Liver (tissue), 9 donors: ENCODE measurements around the gene TNFRSF12A. TPM values are rescaled to one million over a fixed set of nuclear protein-coding genes. Genes with fewer than 3 reads are reported as not detected.

Source experiments
- DNase-seq: peaks from one replicate; pipeline ENCODE4 v3.0.0-alpha.2; 2017; ENCODE audit warnings: low spot score
- H3K27ac ChIP-seq, 2 donors: one replicate each; pipeline ENCODE4 v1.7.0; 2013; ENCODE audit warnings: inconsistent platforms in 2 of 2, low read length in 2 of 2, control low read depth in 1 of 2, low read depth in 1 of 2, mild to moderate bottlenecking in 1 of 2
- H3K27me3 ChIP-seq, 4 donors: one replicate each; pipeline versions ENCODE4 v1.6.1 to v1.7.0; 2013; ENCODE audit warnings: low read length in 3 of 4, inconsistent platforms in 1 of 4, mild to moderate bottlenecking in 1 of 4, moderate library complexity in 1 of 4; ENCODE audit not compliant: control insufficient read depth in 4 of 4, insufficient read depth in 4 of 4
- H3K36me3 ChIP-seq, 4 donors: one replicate each; pipeline versions ENCODE4 v1.6.1 to v1.7.0; 2013; ENCODE audit warnings: low read length in 3 of 4, mild to moderate bottlenecking in 3 of 4, low read depth in 1 of 4, moderate library complexity in 1 of 4; ENCODE audit not compliant: control insufficient read depth in 4 of 4, insufficient read depth in 3 of 4
- H3K4me1 ChIP-seq, 4 donors: one replicate each; pipeline versions ENCODE4 v1.6.1 to v1.7.0; 2013; ENCODE audit warnings: low read length in 3 of 4, mild to moderate bottlenecking in 3 of 4, moderate library complexity in 1 of 4; ENCODE audit not compliant: control insufficient read depth in 4 of 4, insufficient read depth in 4 of 4
- H3K4me3 ChIP-seq, 3 donors: one replicate each; pipeline versions ENCODE4 v1.6.1 to v1.7.0; 2013; ENCODE audit warnings: low read length in 3 of 3, control low read depth in 1 of 3, low read depth in 1 of 3, mild to moderate bottlenecking in 1 of 3
- H3K9ac ChIP-seq, 2 donors: one replicate each; pipeline ENCODE4 v1.7.0; 2013; ENCODE audit warnings: low read length in 2 of 2, mild to moderate bottlenecking in 2 of 2, moderate library complexity in 2 of 2, control low read depth in 1 of 2, low read depth in 1 of 2
- H3K9me3 ChIP-seq, 4 donors: one replicate each; pipeline versions ENCODE4 v1.6.1 to v1.7.0; 2013; ENCODE audit warnings: low read length in 3 of 4; ENCODE audit not compliant: control insufficient read depth in 4 of 4
- CTCF ChIP-seq: fragments of 150-350 bp; IDR thresholded peaks from 2 replicates; pipeline ENCODE4 v1.5.1; 2017; ENCODE audit warnings: improper control_type of control experiment, low read depth, low read length; ENCODE audit not compliant: missing input control
- EGR1 ChIP-seq, 2 donors: IDR thresholded peaks; 2 replicates each; pipeline ENCODE4 v1.6.1; 2016 to 2018; ENCODE audit warnings: antibody characterized with exemption in 2 of 2, low read depth in 2 of 2
- FOXA1 ChIP-seq: IDR thresholded peaks from 2 replicates; pipeline ENCODE4 v1.6.1; 2016; ENCODE audit warnings: antibody characterized with exemption
- FOXA2 ChIP-seq: IDR thresholded peaks from 2 replicates; pipeline ENCODE4 v1.6.1; 2016; ENCODE audit warnings: antibody characterized with exemption
- GABPA ChIP-seq, 2 donors: IDR thresholded peaks in 1 of 2; conservative IDR thresholded peaks in 1 of 2; 2 replicates each; pipeline ENCODE4 v1.6.1; 2016; ENCODE audit warnings: antibody characterized with exemption in 2 of 2, mild to moderate bottlenecking in 1 of 2, moderate library complexity in 1 of 2
- HNF4A ChIP-seq, 2 donors: conservative IDR thresholded peaks; 2 replicates each; pipeline ENCODE4 v1.6.1; 2016; ENCODE audit warnings: antibody characterized with exemption in 2 of 2, mild to moderate bottlenecking in 2 of 2
- HNF4G ChIP-seq: IDR thresholded peaks from 2 replicates; pipeline ENCODE4 v1.6.1; 2016; ENCODE audit warnings: antibody characterized with exemption
- JUND ChIP-seq, 2 donors: IDR thresholded peaks; 2 replicates each; pipeline ENCODE4 v1.6.1; 2016; ENCODE audit warnings: antibody characterized with exemption in 2 of 2
- MAX ChIP-seq: IDR thresholded peaks from 2 replicates; pipeline ENCODE4 v1.6.1; 2016; ENCODE audit warnings: antibody characterized with exemption
- NR2F2 ChIP-seq: IDR thresholded peaks from 2 replicates; pipeline ENCODE4 v1.6.1; 2016; ENCODE audit warnings: antibody characterized with exemption
- RAD21 ChIP-seq, 2 donors: IDR thresholded peaks; 2 replicates each; pipeline ENCODE4 v1.6.1; 2016; ENCODE audit warnings: antibody characterized with exemption in 2 of 2, mild to moderate bottlenecking in 2 of 2
- REST ChIP-seq: IDR thresholded peaks from 2 replicates; pipeline ENCODE4 v1.6.1; 2016; ENCODE audit warnings: antibody characterized with exemption, mild to moderate bottlenecking
- RXRA ChIP-seq, 2 donors: IDR thresholded peaks; 2 replicates each; pipeline ENCODE4 v1.6.1; 2017 to 2018; ENCODE audit warnings: antibody characterized with exemption in 2 of 2, mild to moderate bottlenecking in 1 of 2
- SP1 ChIP-seq: IDR thresholded peaks from 2 replicates; pipeline ENCODE4 v1.6.1; 2018; ENCODE audit warnings: antibody characterized with exemption, mild to moderate bottlenecking
- TAF1 ChIP-seq: conservative IDR thresholded peaks from 2 replicates; pipeline ENCODE4 v1.6.1; 2016; ENCODE audit warnings: antibody characterized with exemption, mild to moderate bottlenecking
- YY1 ChIP-seq: IDR thresholded peaks from 2 replicates; pipeline ENCODE4 v1.6.1; 2016; ENCODE audit warnings: antibody characterized with exemption, mild to moderate bottlenecking
- WGBS: extraction: QIAGEN DNeasy Blood & Tissue Kit; methylation state at CpG from one replicate; pipeline ENCODE4 v1.1.7; 2013; 5-methylcytosine and 5-hydroxymethylcytosine counted together
- polyA plus RNA-seq, 2 donors: library from polyadenylated mRNA; stranded (reverse) in 1 of 2; unstranded in 1 of 2; fragments of 200-250 nt in 1 of 2; fragments of >200 nt in 1 of 2; fragmentation: Nextera tagmentation in 1 of 2; extraction: Ambion mirVana in 1 of 2; gene quantifications; one replicate each; pipeline versions ENCODE4 v1.2.1 to v1.2.3, GENCODE V29; 2013 to 2015
- total RNA-seq, 2 donors: library from RNA; depleted of rRNA; stranded (reverse); fragments of >200 nt; gene quantifications; one replicate each; pipeline ENCODE4 v1.2.3, GENCODE V29; 2014
- TF ChIP-seq, protein P1 (sequence below): IDR thresholded peaks from 2 replicates; pipeline ENCODE4 v1.6.1; 2016; ENCODE audit warnings: antibody characterized with exemption
- TF ChIP-seq, protein P2 (sequence below): IDR thresholded peaks from 2 replicates; pipeline ENCODE4 v1.6.1; 2016; ENCODE audit warnings: antibody characterized with exemption
- donor health status: healthy.
- donor health status: healthy.
- donor health status: healthy.
- donor health status: healthy.
- donor health status: healthy.

TNFRSF12A gene
- total and polyA plus RNA-seq, 4 donors: 7.9 to 35.5 (median 9.1) TPM

GRCh38 chr16:2971134-2971984 lies 48.8 kb upstream of the TNFRSF12A start:
- 96% methylated on average over 35 of the region's 35 CpGs for WGBS
- no peaks in the 10 kb centered on the region for H3K36me3 ChIP-seq
- peaks cover 3 to 30% (median 21%) of the 10 kb centered on the region in 4 donors for H3K4me1 ChIP-seq
- no peaks in the 10 kb centered on the region for H3K9me3 ChIP-seq
- TF ChIP-seq HNF4A (conservative IDR thresholded peaks at IDR 0.05) (no peak), FOXA2 (no peak), NR2F2 (no peak), GABPA (IDR thresholded peaks at IDR 0.05 in 1 of 2, conservative IDR thresholded peaks at IDR 0.05 in 1 of 2) (no peak), EGR1 (IDR thresholded peaks at IDR 0.05; ENCODE audit: low read depth in 2 of 2) (no peak), REST (no peak), SP1 (no peak), HNF4G (no peak), CTCF (no peak), TAF1 (no peak), FOXA1 (no peak), JUND (IDR thresholded peaks at IDR 0.05) (no peak), RAD21 (IDR thresholded peaks at IDR 0.05) (no peak), YY1 (no peak), MAX (no peak), RXRA (IDR thresholded peaks at IDR 0.05) (no peak)
- TF ChIP-seq, protein P1, sequence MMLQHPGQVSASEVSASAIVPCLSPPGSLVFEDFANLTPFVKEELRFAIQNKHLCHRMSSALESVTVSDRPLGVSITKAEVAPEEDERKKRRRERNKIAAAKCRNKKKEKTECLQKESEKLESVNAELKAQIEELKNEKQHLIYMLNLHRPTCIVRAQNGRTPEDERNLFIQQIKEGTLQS: no peak
- TF ChIP-seq, protein P2, sequence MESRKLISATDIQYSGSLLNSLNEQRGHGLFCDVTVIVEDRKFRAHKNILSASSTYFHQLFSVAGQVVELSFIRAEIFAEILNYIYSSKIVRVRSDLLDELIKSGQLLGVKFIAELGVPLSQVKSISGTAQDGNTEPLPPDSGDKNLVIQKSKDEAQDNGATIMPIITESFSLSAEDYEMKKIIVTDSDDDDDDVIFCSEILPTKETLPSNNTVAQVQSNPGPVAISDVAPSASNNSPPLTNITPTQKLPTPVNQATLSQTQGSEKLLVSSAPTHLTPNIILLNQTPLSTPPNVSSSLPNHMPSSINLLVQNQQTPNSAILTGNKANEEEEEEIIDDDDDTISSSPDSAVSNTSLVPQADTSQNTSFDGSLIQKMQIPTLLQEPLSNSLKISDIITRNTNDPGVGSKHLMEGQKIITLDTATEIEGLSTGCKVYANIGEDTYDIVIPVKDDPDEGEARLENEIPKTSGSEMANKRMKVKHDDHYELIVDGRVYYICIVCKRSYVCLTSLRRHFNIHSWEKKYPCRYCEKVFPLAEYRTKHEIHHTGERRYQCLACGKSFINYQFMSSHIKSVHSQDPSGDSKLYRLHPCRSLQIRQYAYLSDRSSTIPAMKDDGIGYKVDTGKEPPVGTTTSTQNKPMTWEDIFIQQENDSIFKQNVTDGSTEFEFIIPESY: no peak
- DNase-seq: no peak
- H3K27ac ChIP-seq: no peak overlapping the region
- H3K27me3 ChIP-seq: peaks cover 0 to 6% (median 2%) of the 10 kb centered on the region in 4 donors
- no peak overlapping the region for H3K9ac ChIP-seq
- no peak overlapping the region for H3K4me3 ChIP-seq
